OCI-LY1 (cell line): ENCODE data around the gene ME3.

ENCODE experiments used
- CTCF ChIP-seq: fragments of 200-600 bp; sonication (generic), shearing (Covaris generic); IDR thresholded peaks from 2 replicates; pipeline ENCODE4 v1.5.1; 2017; ENCODE audit warnings: mild to moderate bottlenecking, antibody characterized with exemption, low read length, moderate library complexity, mixed read lengths
- EZH2 ChIP-seq: fragments of 200-600 bp; sonication (generic), shearing (Covaris generic); IDR thresholded peaks from 2 replicates; pipeline ENCODE4 v1.8.0; 2017; ENCODE audit warnings: borderline replicate concordance, mixed run types, mild to moderate bottlenecking, antibody characterized with exemption, low read length, moderate library complexity, mixed read lengths

GRCh38 chr11:86398106-86398505 is 274.3 kb downstream of the ME3 start:
- TF ChIP-seq CTCF: no peak
- TF ChIP-seq EZH2: no peak
